Hepatocyte (in vitro differentiated cells): ENCODE results near the gene ZNF574.

Experiments used
- CTCF ChIP-seq: fragments of 200-600 bp; sonication (generic); IDR thresholded peaks from 2 replicates; pipeline ENCODE4 v1.5.1; 2016; ENCODE audit warnings: antibody characterized with exemption, mild to moderate bottlenecking; ENCODE audit not compliant: poor library complexity
- EZH2 ChIP-seq: fragments of 200-600 bp; sonication (generic); IDR thresholded peaks from 2 replicates; pipeline ENCODE4 v1.6.1; 2016; ENCODE audit warnings: antibody characterized with exemption, mild to moderate bottlenecking, borderline replicate concordance
- EZH2phosphoT487 ChIP-seq: fragments of 200-600 bp; sonication (generic); IDR thresholded peaks from one replicate; pipeline ENCODE4 v1.6.1; 2018; ENCODE audit warnings: antibody characterized with exemption, mild to moderate bottlenecking, low read depth, moderate library complexity; ENCODE audit not compliant: unreplicated experiment, severe bottlenecking

DNA sequence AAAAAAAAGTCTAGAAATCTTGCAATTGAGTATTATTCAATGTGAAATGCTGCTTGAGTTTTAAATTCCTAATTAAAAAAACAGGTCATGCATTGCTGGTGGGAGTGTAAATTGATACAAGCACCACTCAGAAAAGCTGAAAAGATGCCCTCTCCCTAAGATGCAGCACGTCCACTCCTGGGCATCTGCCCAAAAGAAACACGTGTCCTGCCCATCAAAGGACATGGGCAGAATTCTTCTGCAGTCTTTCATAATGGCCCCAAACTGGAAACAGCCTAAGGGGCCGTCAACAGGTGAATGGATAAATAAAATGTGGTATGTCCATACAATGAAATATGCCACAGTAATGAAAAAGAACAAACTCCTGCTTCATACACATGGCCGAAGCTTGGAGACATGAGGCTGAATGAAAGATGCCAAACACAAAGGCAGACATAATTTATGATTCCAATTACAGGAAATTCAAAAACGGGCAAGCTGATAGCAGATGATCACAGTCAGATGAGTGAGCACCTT, 48.5 kb downstream of the ZNF574 start:
- TF ChIP-seq CTCF (no peak), EZH2 (no peak), EZH2phosphoT487 (no peak)
